HL-60/S4 treated with phorbol 12-myristate 13-acetate at 8.2 ng/mL for 4 days and 3 days (cell line): ENCODE measurements around the gene STK10.

ENCODE experiments used
- in situ Hi-C: fragments of 300-500 bp; cut with MboI; formaldehyde crosslinking; loops from 2 replicates; pipeline ENCODE4 v1.15.0; 2022; ENCODE audit warnings: low sequenced_read_pairs

Gene STK10

GRCh38 chr5:172189693-172190296 lies 1.8 kb upstream of the STK10 start:
- in situ Hi-C loops: no loop called here

GRCh38 chr5:172188893-172189692 lies 1.1 kb upstream of the STK10 start:
- in situ Hi-C loops: no loop called here

- in situ Hi-C loops: no loop called here
Observed at GRCh38 chr5:172187118-172188032, 649 bp downstream of the STK10 start.

- in situ Hi-C loops: no loop called here
Observed at GRCh38 chr5:172186114-172186695, 1.8 kb downstream of the STK10 start.

GRCh38 chr5:172185096-172185461 lies 2.9 kb downstream of the STK10 start:
- in situ Hi-C loops: no loop called here

GRCh38 chr5:172183881-172184280 lies 4.1 kb downstream of the STK10 start:
- in situ Hi-C loops: no loop called here

- in situ Hi-C loops: no loop called here
Observed at GRCh38 chr5:172182291-172182690, 5.7 kb downstream of the STK10 start.

- in situ Hi-C loops: no loop called here
Observed at GRCh38 chr5:172180936-172181335, 7.1 kb downstream of the STK10 start.

GRCh38 chr5:172178991-172179989 lies 8.7 kb downstream of the STK10 start:
- in situ Hi-C loops: loop anchor here (10.0 kb wide), 1 partner anchor 64 kb away; no protein-coding TSS in a partner anchor

- in situ Hi-C loops: loop anchor here (10.0 kb wide), 1 partner anchor 64 kb away; no protein-coding TSS in a partner anchor
Observed at GRCh38 chr5:172178301-172178987, 9.6 kb downstream of the STK10 start.

GRCh38 chr5:172177176-172177575 lies 10.8 kb downstream of the STK10 start:
- in situ Hi-C loops: loop anchor here (10.0 kb wide), 1 partner anchor 62 kb away; no protein-coding TSS in a partner anchor

GRCh38 chr5:172175263-172175719 lies 12.7 kb downstream of the STK10 start:
- in situ Hi-C loops: loop anchor here (10.0 kb wide), 1 partner anchor 60 kb away; no protein-coding TSS in a partner anchor

GRCh38 chr5:172173564-172174153 lies 14.4 kb downstream of the STK10 start:
- in situ Hi-C loops: loop anchor here (10.0 kb wide), 1 partner anchor 59 kb away; no protein-coding TSS in a partner anchor

- in situ Hi-C loops: loop anchor here (10.0 kb wide), 1 partner anchor 58 kb away; no protein-coding TSS in a partner anchor
Observed at GRCh38 chr5:172172912-172173563, 15.0 kb downstream of the STK10 start.

GRCh38 chr5:172171118-172171517 lies 16.9 kb downstream of the STK10 start:
- in situ Hi-C loops: loop anchor here (10.0 kb wide), 1 partner anchor 56 kb away; no protein-coding TSS in a partner anchor

GRCh38 chr5:172170251-172170701 lies 17.7 kb downstream of the STK10 start:
- in situ Hi-C loops: loop anchor here (10.0 kb wide), 1 partner anchor 55 kb away; no protein-coding TSS in a partner anchor

- in situ Hi-C loops: no loop called here
Observed at GRCh38 chr5:172169216-172169615, 18.8 kb downstream of the STK10 start.

- in situ Hi-C loops: no loop called here
Observed at GRCh38 chr5:172168311-172168710, 19.7 kb downstream of the STK10 start.
